ENCODE data around the gene FLT1. TPM values are rescaled to one million over a fixed set of nuclear protein-coding genes. Genes with fewer than 3 reads are reported as not detected.

FLT1 gene
- polyA plus RNA-seq, 4 donors = 0.45 to 8.8 (median 3.0) TPM

GRCh38 chr13:28252547-28252946 lies 242.4 kb downstream of the FLT1 start:
- WGBS, 3 donors = 92 to 96% (median 94%) methylated on average over 1 of the region's 1 CpG
- no peaks in the 10 kb centered on the region for H3K27me3 ChIP-seq (ENCODE audit: control insufficient read depth in 3 of 3, insufficient read depth in 3 of 3, low read length in 3 of 3)
- no peaks in the 10 kb centered on the region for H3K4me1 ChIP-seq (ENCODE audit: control insufficient read depth in 3 of 3, insufficient read depth in 2 of 3, low read depth in 1 of 3, low read length in 2 of 3)
- H3K4me3 ChIP-seq (ENCODE audit: low read depth in 1 of 3, low read length in 3 of 3) = no peak overlapping the region
- peak; percentile 33 for FAIRE-seq
- no peak overlapping the region for H3K27ac ChIP-seq (ENCODE audit: low read depth in 1 of 3, low read length in 2 of 3)
- H3K36me3 ChIP-seq (ENCODE audit: control insufficient read depth in 3 of 3, insufficient read depth in 2 of 3, low read depth in 1 of 3, low read length in 3 of 3) = peaks cover 0 to 14% (median 4%) of the 10 kb centered on the region in 3 donors
- H3K9me3 ChIP-seq (ENCODE audit: control insufficient read depth in 2 of 2, insufficient read depth in 1 of 2, low read depth in 1 of 2, low read length in 1 of 2) = no peaks in the 10 kb centered on the region
- DNase-seq = no peak

GRCh38 chr13:28251466-28251865 lies 243.5 kb downstream of the FLT1 start:
- Histone ChIP-seq H3K4me1 (ENCODE audit: control insufficient read depth in 3 of 3, insufficient read depth in 2 of 3, low read depth in 1 of 3, low read length in 2 of 3) (no peaks in the 10 kb centered on the region), H3K9me3 (ENCODE audit: control insufficient read depth in 2 of 2, insufficient read depth in 1 of 2, low read depth in 1 of 2, low read length in 1 of 2) (no peaks in the 10 kb centered on the region), H3K4me3 (ENCODE audit: low read depth in 1 of 3, low read length in 3 of 3) (no peak overlapping the region), H3K36me3 (ENCODE audit: control insufficient read depth in 3 of 3, insufficient read depth in 2 of 3, low read depth in 1 of 3, low read length in 3 of 3) (peaks cover 0 to 10% (median 2%) of the 10 kb centered on the region in 3 donors), H3K27ac (ENCODE audit: low read depth in 1 of 3, low read length in 2 of 3) (no peak overlapping the region), H3K27me3 (ENCODE audit: control insufficient read depth in 3 of 3, insufficient read depth in 3 of 3, low read length in 3 of 3) (no peaks in the 10 kb centered on the region)
- no peak for FAIRE-seq
- no peak for DNase-seq
- WGBS, 3 donors = 74 to 82% (median 75%) methylated on average over 6 of the region's 6 CpGs

GRCh38 chr13:28250542-28250941 lies 244.4 kb downstream of the FLT1 start:
- FAIRE-seq (no peak), DNase-seq (no peak)
- H3K27me3 ChIP-seq (ENCODE audit: control insufficient read depth in 3 of 3, insufficient read depth in 3 of 3, low read length in 3 of 3) = no peaks in the 10 kb centered on the region
- no peak overlapping the region for H3K27ac ChIP-seq (ENCODE audit: low read depth in 1 of 3, low read length in 2 of 3)
- no peaks in the 10 kb centered on the region for H3K9me3 ChIP-seq (ENCODE audit: control insufficient read depth in 2 of 2, insufficient read depth in 1 of 2, low read depth in 1 of 2, low read length in 1 of 2)
- no peaks in the 10 kb centered on the region for H3K4me1 ChIP-seq (ENCODE audit: control insufficient read depth in 3 of 3, insufficient read depth in 2 of 3, low read depth in 1 of 3, low read length in 2 of 3)
- no peak overlapping the region for H3K4me3 ChIP-seq (ENCODE audit: low read depth in 1 of 3, low read length in 3 of 3)
- 84 to 90% (median 86%) methylated on average over 10 of the region's 10 CpGs for WGBS, 3 donors
- peaks cover 0 to 10% (median 2%) of the 10 kb centered on the region in 3 donors for H3K36me3 ChIP-seq (ENCODE audit: control insufficient read depth in 3 of 3, insufficient read depth in 2 of 3, low read depth in 1 of 3, low read length in 3 of 3)

Other genes with a start within 250 kb of the FLT1 start
- gene POMP, start 164.0 kb upstream of the FLT1 start, polyA plus RNA-seq = 100 to 1,000 TPM in 2 of 4 donors, 10 to 100 TPM in 2; 91.9 to 121 (median 105) TPM
- 100 to 1,000 TPM in 1 of 4 donors, 10 to 100 TPM in 3; 24.8 to 316 (median 64.7) TPM for gene SLC46A3, start 223.8 kb upstream of the FLT1 start, polyA plus RNA-seq

All from small intestine (tissue), 7 donors.